GM18907 (cell line): ENCODE data around the gene ARHGEF40.

Source experiments
- ATAC-seq: cut with Tn5 transposase; IDR thresholded peaks from one replicate; pipeline ENCODE4 v1.9.1; 2021; ENCODE audit warnings: mild to moderate bottlenecking, moderate library complexity; ENCODE audit not compliant: unreplicated experiment

ARHGEF40 gene

GRCh38 chr14:21096438-21096837, 26.3 kb downstream of the ARHGEF40 start:
- no peak for ATAC-seq

GRCh38 chr14:21096978-21097635, 27.0 kb downstream of the ARHGEF40 start:
- no peak for ATAC-seq

GRCh38 chr14:21097636-21098075, 27.6 kb downstream of the ARHGEF40 start:
- ATAC-seq: no peak

GRCh38 chr14:21098076-21098891, 28.2 kb downstream of the ARHGEF40 start, which contains the start of gene ZNF219:
ZNF219 (minus strand) TSS chr14:21098655; CDS start chr14:21093591, 5,064 bp downstream.
- no peak for ATAC-seq

GRCh38 chr14:21098892-21099595, 28.9 kb downstream of the ARHGEF40 start:
- no peak for ATAC-seq

GRCh38 chr14:21099596-21099985, 29.5 kb downstream of the ARHGEF40 start:
- no peak for ATAC-seq

- ATAC-seq: no peak
Measured at GRCh38 chr14:21100931-21101330, 30.8 kb downstream of the ARHGEF40 start, which contains the start of gene TMEM253. TMEM253 (plus strand) TSS chr14:21101066; CDS start chr14:21101344, 278 bp downstream.

GRCh38 chr14:21101802-21102413, 31.8 kb downstream of the ARHGEF40 start:
- no peak for ATAC-seq

- ATAC-seq: no peak
Measured at GRCh38 chr14:21102521-21103410, 32.7 kb downstream of the ARHGEF40 start.

- ATAC-seq: no peak
Measured at GRCh38 chr14:21103411-21103709, 33.3 kb downstream of the ARHGEF40 start.

GRCh38 chr14:21103710-21104447, 33.8 kb downstream of the ARHGEF40 start:
- peak; percentile 94 for ATAC-seq

- ATAC-seq: peak; percentile 47
Measured at GRCh38 chr14:21104448-21105060, 34.5 kb downstream of the ARHGEF40 start.

GRCh38 chr14:21105095-21105494, 35.0 kb downstream of the ARHGEF40 start:
- ATAC-seq: no peak

- ATAC-seq: no peak
Measured at GRCh38 chr14:21106176-21106497, 36.0 kb downstream of the ARHGEF40 start.

GRCh38 chr14:21106498-21107282, 36.6 kb downstream of the ARHGEF40 start:
- no peak for ATAC-seq

- ATAC-seq: no peak
Measured at GRCh38 chr14:21107283-21107800, 37.2 kb downstream of the ARHGEF40 start.

- no peak for ATAC-seq
Measured at GRCh38 chr14:21108791-21109190, 38.7 kb downstream of the ARHGEF40 start.
